ENCODE results near the gene PRKRA.

GRCh38 chr2:178413472-178414265, 37.3 kb downstream of the PRKRA start:
- TF ChIP-seq CTCF (conservative IDR thresholded peaks at IDR 0.05; ENCODE audit: low read depth, low read length) (no peak), EZH2 (IDR thresholded peaks at IDR 0.05; ENCODE audit: borderline replicate concordance, low read depth, low read length, poor library complexity, severe bottlenecking) (no peak)

Data from A673 (cell line).